Right atrium auricular region (tissue), 2 donors: ENCODE results near the gene UVRAG. TPM values are rescaled to one million over a fixed set of nuclear protein-coding genes. Genes with fewer than 3 reads are reported as not detected.
"Not testable (repeated sequence)": the region's sequence is repeated elsewhere in the genome, so short reads cannot be mapped to it uniquely, and the experiment has no call there.

Experiments used
- DNase-seq: peaks from one replicate; pipeline ENCODE4 v3.0.0-alpha.2; 2019; ENCODE audit warnings: low spot score
- H3K27ac ChIP-seq, 2 donors: fragments of 200-600 bp; sonication (generic); 1 replicate in 1 of 2; 2 replicates in 1 of 2; pipeline ENCODE4 v1.5.1; 2016 to 2019
- H3K27me3 ChIP-seq, 2 donors: fragments of 200-600 bp; sonication (generic); one replicate each; pipeline versions ENCODE4 v1.5.1 to v1.6.0; 2017 to 2019
- H3K36me3 ChIP-seq: fragments of 200-600 bp; sonication (generic); one replicate; pipeline ENCODE4 v1.5.1; 2016
- H3K4me1 ChIP-seq, 2 donors: fragments of 200-600 bp; sonication (generic); one replicate each; pipeline versions ENCODE4 v1.5.1 to v1.6.0; 2017 to 2019
- H3K4me3 ChIP-seq, 2 donors: fragments of 200-600 bp; sonication (generic); 1 replicate in 1 of 2; 2 replicates in 1 of 2; pipeline ENCODE4 v1.5.1; 2017 to 2019; ENCODE audit warnings: mild to moderate bottlenecking in 1 of 2, moderate library complexity in 1 of 2
- H3K9me3 ChIP-seq, 2 donors: fragments of 200-600 bp; sonication (generic); one replicate each; pipeline ENCODE4 v1.5.1; 2019
- CTCF ChIP-seq, 2 donors: fragments of 200-600 bp; sonication (generic); IDR thresholded peaks; one replicate each; pipeline ENCODE4 v1.5.1; 2019; ENCODE audit warnings: antibody characterized with exemption in 2 of 2
- total RNA-seq, 2 donors: library from RNA; depleted of rRNA; stranded (reverse); fragments of >200 nt; gene quantifications; one replicate each; pipeline ENCODE4 v1.1.0, GENCODE V29; 2016

UVRAG gene
- total RNA-seq, 2 donors from 2014 or later: 13.2 to 13.9 TPM

GRCh38 chr11:75966537-75967287 lies 151.7 kb downstream of the UVRAG start:
- no peak for TF ChIP-seq CTCF (IDR thresholded peaks at IDR 0.05)
- H3K4me1 ChIP-seq: peaks cover 0 to 12% of the 10 kb centered on the region in 2 donors
- no peaks in the 10 kb centered on the region for H3K27me3 ChIP-seq
- DNase-seq: no peak
- H3K36me3 ChIP-seq: no peaks in the 10 kb centered on the region
- no peak overlapping the region for H3K4me3 ChIP-seq
- no peaks in the 10 kb centered on the region for H3K9me3 ChIP-seq
- H3K27ac ChIP-seq: no peak overlapping the region

GRCh38 chr11:75968021-75968625 lies 153.1 kb downstream of the UVRAG start:
- H3K27me3 ChIP-seq: no peaks in the 10 kb centered on the region
- H3K27ac ChIP-seq: no peak overlapping the region
- no peak for DNase-seq
- H3K4me1 ChIP-seq: peaks cover 0 to 12% of the 10 kb centered on the region in 2 donors
- H3K9me3 ChIP-seq: peaks cover 0 to 11% of the 10 kb centered on the region in 2 donors
- H3K4me3 ChIP-seq: no peak overlapping the region
- no peaks in the 10 kb centered on the region for H3K36me3 ChIP-seq
- TF ChIP-seq CTCF (IDR thresholded peaks at IDR 0.05): no peak

- no peak for DNase-seq
- no peaks in the 10 kb centered on the region for H3K36me3 ChIP-seq
- no peak for TF ChIP-seq CTCF (IDR thresholded peaks at IDR 0.05)
- no peak overlapping the region for H3K4me3 ChIP-seq
- peaks cover 0 to 16% of the 10 kb centered on the region in 2 donors for H3K9me3 ChIP-seq
- H3K27me3 ChIP-seq: no peaks in the 10 kb centered on the region
- peaks cover 0 to 12% of the 10 kb centered on the region in 2 donors for H3K4me1 ChIP-seq
- no peak overlapping the region for H3K27ac ChIP-seq
Observed at GRCh38 chr11:75969626-75970308, 154.8 kb downstream of the UVRAG start.

GRCh38 chr11:75973710-75974109 lies 158.7 kb downstream of the UVRAG start:
- H3K4me3 ChIP-seq, H3K27me3 ChIP-seq, H3K36me3 ChIP-seq, H3K27ac ChIP-seq, DNase-seq, H3K4me1 ChIP-seq: not testable (repeated sequence)
- peaks cover 0 to 16% of the 10 kb centered on the region in 2 donors for H3K9me3 ChIP-seq

- DNase-seq, H3K36me3 ChIP-seq, H3K9me3 ChIP-seq, H3K4me1 ChIP-seq, H3K27me3 ChIP-seq, H3K4me3 ChIP-seq, H3K27ac ChIP-seq: not testable (repeated sequence)
Observed at GRCh38 chr11:75979075-75979474, 164.1 kb downstream of the UVRAG start.

- H3K4me3 ChIP-seq, H3K36me3 ChIP-seq, DNase-seq: not testable (repeated sequence)
Observed at GRCh38 chr11:75979479-75980027, 164.5 kb downstream of the UVRAG start.

GRCh38 chr11:75980031-75980430 lies 165.0 kb downstream of the UVRAG start:
- no peak for DNase-seq
- Histone ChIP-seq H3K4me3 (no peak overlapping the region), H3K27ac (no peak overlapping the region), H3K27me3 (no peaks in the 10 kb centered on the region), H3K9me3 (no peaks in the 10 kb centered on the region), H3K36me3 (peaks cover 5% of the 10 kb centered on the region), H3K4me1 (no peaks in the 10 kb centered on the region)
- no peak for TF ChIP-seq CTCF (IDR thresholded peaks at IDR 0.05)

More at GRCh38 chr11:75979479-75980027, 164.5 kb downstream of the UVRAG start:
- not testable (repeated sequence) for H3K4me1 ChIP-seq, H3K9me3 ChIP-seq, H3K27ac ChIP-seq, H3K27me3 ChIP-seq
